Thoracic aorta (tissue), 2 donors: ENCODE results near the gene CTSG. TPM values are rescaled to one million over a fixed set of nuclear protein-coding genes. Genes with fewer than 3 reads are reported as not detected.
A peak's percentile ranks its signal among the peaks of the same experiment; 100 is the strongest.

Experiments used
- ATAC-seq: fragments of 150-250 bp; one replicate; pipeline ENCODE4 v1.8.0; 2017; ENCODE audit warnings: low read depth; ENCODE audit not compliant: insufficient number of reproducible peaks, low FRiP score
- DNase-seq: peaks from one replicate; pipeline ENCODE4 v3.0.0-alpha.2; 2020; ENCODE audit warnings: low spot score
- H3K27ac ChIP-seq, 2 donors: fragments of 200-600 bp; sonication (generic); 1 replicate in 1 of 2; 2 replicates in 1 of 2; pipeline ENCODE4 v1.5.1; 2016; ENCODE audit warnings: mild to moderate bottlenecking in 2 of 2, moderate library complexity in 2 of 2
- H3K27me3 ChIP-seq: fragments of 200-600 bp; sonication (generic); replicated peaks from 2 replicates; pipeline ENCODE4 v1.6.0; 2016; ENCODE audit warnings: mild to moderate bottlenecking; ENCODE audit not compliant: insufficient read depth
- H3K36me3 ChIP-seq: fragments of 200-600 bp; sonication (generic); one replicate; pipeline ENCODE4 v1.5.1; 2016
- H3K4me1 ChIP-seq, 2 donors: fragments of 200-600 bp; sonication (generic); 1 replicate in 1 of 2; 2 replicates in 1 of 2; pipeline versions ENCODE4 v1.5.1 to v1.6.0; 2016; ENCODE audit warnings: low read depth in 2 of 2, mild to moderate bottlenecking in 1 of 2; ENCODE audit not compliant: control insufficient read depth in 1 of 2
- H3K4me3 ChIP-seq: fragments of 200-600 bp; sonication (generic); 2 replicates; pipeline ENCODE4 v1.5.1; 2016; ENCODE audit warnings: mild to moderate bottlenecking
- H3K9me3 ChIP-seq: fragments of 200-600 bp; sonication (generic); 2 replicates; pipeline ENCODE4 v1.5.1; 2016
- CTCF ChIP-seq: fragments of 200-600 bp; sonication (generic); IDR thresholded peaks from one replicate; pipeline ENCODE4 v1.5.1; 2019; ENCODE audit warnings: antibody characterized with exemption
- total RNA-seq, 2 donors: library from RNA; depleted of rRNA; stranded (reverse); fragments of >200 nt; gene quantifications; one replicate each; pipeline versions ENCODE4 v1.1.0 to v1.2.3, GENCODE V29; 2016

CTSG gene
- total RNA-seq, 2 donors from 2014 or later: 4.1 to 8.8 TPM

- Histone ChIP-seq H3K4me1 (no peaks in the 10 kb centered on the region), H3K9me3 (no peaks in the 10 kb centered on the region), H3K36me3 (no peaks in the 10 kb centered on the region), H3K27me3 (no peaks in the 10 kb centered on the region), H3K27ac (no peak overlapping the region), H3K4me3 (no peak overlapping the region)
- TF ChIP-seq CTCF: no peak
- no peak for ATAC-seq
- DNase-seq: no peak
Observed at GRCh38 chr14:24607635-24608514, 31.8 kb upstream of the CTSG start.

- ATAC-seq (no peak), DNase-seq (no peak)
- Histone ChIP-seq H3K27me3 (no peaks in the 10 kb centered on the region), H3K4me3 (no peak overlapping the region), H3K9me3 (no peaks in the 10 kb centered on the region), H3K4me1 (no peaks in the 10 kb centered on the region), H3K27ac (no peak overlapping the region), H3K36me3 (no peaks in the 10 kb centered on the region)
- TF ChIP-seq CTCF: no peak
Observed at GRCh38 chr14:24607081-24607480, 31.0 kb upstream of the CTSG start.

- Histone ChIP-seq H3K27ac (no peak overlapping the region), H3K9me3 (no peaks in the 10 kb centered on the region), H3K4me1 (no peaks in the 10 kb centered on the region), H3K36me3 (no peaks in the 10 kb centered on the region), H3K27me3 (no peaks in the 10 kb centered on the region), H3K4me3 (no peak overlapping the region)
- DNase-seq: no peak
- no peak for TF ChIP-seq CTCF
- no peak for ATAC-seq
Observed at GRCh38 chr14:24606297-24606696, 30.2 kb upstream of the CTSG start.

- Histone ChIP-seq H3K4me3 (no peak overlapping the region), H3K27ac (no peak overlapping the region), H3K4me1 (no peaks in the 10 kb centered on the region), H3K36me3 (no peaks in the 10 kb centered on the region), H3K9me3 (no peaks in the 10 kb centered on the region), H3K27me3 (no peaks in the 10 kb centered on the region)
- ATAC-seq (no peak), DNase-seq (no peak)
- peak; percentile 25 for TF ChIP-seq CTCF
Observed at GRCh38 chr14:24605435-24606190, 29.6 kb upstream of the CTSG start.

- H3K9me3 ChIP-seq: no peaks in the 10 kb centered on the region
- ATAC-seq (no peak), DNase-seq (no peak)
- H3K36me3 ChIP-seq: no peaks in the 10 kb centered on the region
- H3K27ac ChIP-seq: no peak overlapping the region
- no peaks in the 10 kb centered on the region for H3K4me1 ChIP-seq
- TF ChIP-seq CTCF: no peak
- no peaks in the 10 kb centered on the region for H3K27me3 ChIP-seq
- no peak overlapping the region for H3K4me3 ChIP-seq
Observed at GRCh38 chr14:24597403-24597802, 21.4 kb upstream of the CTSG start.
